Stimulated activated CD8-positive, alpha-beta memory T cell treated with anti-CD3 and anti-CD28 coated beads, Interleukin-12 subunit alpha, Interleukin-12 subunit beta, amount 100 ng/mL, for 4 hours (primary cell): ENCODE measurements around the gene FOCAD.
A peak's percentile ranks its signal among the peaks of the same experiment; 100 is the strongest.
"Not testable (repeated sequence)": the region's sequence is repeated elsewhere in the genome, so short reads cannot be mapped to it uniquely, and the experiment has no call there.

Experiments
- DNase-seq: peaks from one replicate; pipeline ENCODE4 v3.0.0-alpha.2; 2020; ENCODE audit warnings: low read depth

The FOCAD gene

GRCh38 chr9:20684035-20684874 is at the start of gene FOCAD:
Gene FOCAD (plus strand): TSS chr9:20684259. CDS start chr9:20715354, 31,095 bp downstream.
- peak; percentile 94 for DNase-seq

GRCh38 chr9:20634895-20635294 is 49.2 kb upstream of the FOCAD start:
- DNase-seq: no peak

GRCh38 chr9:20636888-20637440 is 47.1 kb upstream of the FOCAD start:
- DNase-seq: no peak

GRCh38 chr9:20640331-20641187 is 43.5 kb upstream of the FOCAD start:
- peak; percentile 40 for DNase-seq

GRCh38 chr9:20642045-20642444 is 42.0 kb upstream of the FOCAD start:
- DNase-seq: no peak

- no peak for DNase-seq
These were observed 40.4 kb upstream of the FOCAD start for GRCh38 chr9:20643660-20644059.

GRCh38 chr9:20646656-20647055 is 37.4 kb upstream of the FOCAD start:
- no peak for DNase-seq

- no peak for DNase-seq
These were observed 34.7 kb upstream of the FOCAD start for GRCh38 chr9:20649381-20649780.

GRCh38 chr9:20650313-20650712 is 33.7 kb upstream of the FOCAD start:
- DNase-seq: no peak

GRCh38 chr9:20650750-20651299 is 33.2 kb upstream of the FOCAD start:
- DNase-seq: no peak

GRCh38 chr9:20651939-20652338 is 32.1 kb upstream of the FOCAD start:
- no peak for DNase-seq

GRCh38 chr9:20658246-20658667 is 25.8 kb upstream of the FOCAD start:
- DNase-seq: peak; percentile 10

GRCh38 chr9:20658677-20659473 is 25.2 kb upstream of the FOCAD start:
- no peak for DNase-seq

- no peak for DNase-seq
These were observed 24.5 kb upstream of the FOCAD start for GRCh38 chr9:20659474-20659967.

- no peak for DNase-seq
These were observed 21.9 kb upstream of the FOCAD start for GRCh38 chr9:20662156-20662555.

GRCh38 chr9:20663133-20663532 is 20.9 kb upstream of the FOCAD start:
- no peak for DNase-seq

GRCh38 chr9:20664501-20664900 is 19.6 kb upstream of the FOCAD start:
- DNase-seq: no peak

- no peak for DNase-seq
These were observed 13.7 kb upstream of the FOCAD start for GRCh38 chr9:20670395-20670794.

GRCh38 chr9:20671635-20672034 is 12.4 kb upstream of the FOCAD start:
- no peak for DNase-seq

GRCh38 chr9:20673537-20673936 is 10.5 kb upstream of the FOCAD start:
- not testable (repeated sequence) for DNase-seq

GRCh38 chr9:20681467-20681866 is 2.6 kb upstream of the FOCAD start:
- DNase-seq: no peak
